Neuronal stem cell (in vitro differentiated cells): ENCODE measurements around the gene FAM185A.

Source experiments
- DNase-seq: peaks from one replicate; pipeline ENCODE4 v3.0.0-alpha.2; 2013; ENCODE audit warnings: low spot score
- H2AFZ ChIP-seq: one replicate; pipeline ENCODE4 v1.6.1; 2013; ENCODE audit warnings: mild to moderate bottlenecking, low read length, inconsistent platforms
- H2AK5ac ChIP-seq: 2 replicates; pipeline ENCODE4 v1.6.1; 2013; ENCODE audit warnings: low read depth, mild to moderate bottlenecking, inconsistent platforms, low read length, moderate library complexity, mixed read lengths
- H2BK120ac ChIP-seq: 2 replicates; pipeline ENCODE4 v1.6.1; 2013; ENCODE audit warnings: low read depth, mild to moderate bottlenecking, inconsistent platforms, low read length, moderate library complexity, mixed read lengths
- H2BK12ac ChIP-seq: one replicate; pipeline ENCODE4 v1.6.1; 2013; ENCODE audit warnings: low read length, inconsistent platforms
- H2BK15ac ChIP-seq: 2 replicates; pipeline ENCODE4 v1.6.1; 2013; ENCODE audit warnings: mild to moderate bottlenecking, low read length, inconsistent platforms, mixed read lengths
- H2BK5ac ChIP-seq: one replicate; pipeline ENCODE4 v1.6.1; 2013; ENCODE audit warnings: inconsistent platforms, mild to moderate bottlenecking, low read length, moderate library complexity
- H3K14ac ChIP-seq: one replicate; pipeline ENCODE4 v1.6.1; 2013; ENCODE audit warnings: low read length, inconsistent platforms
- H3K18ac ChIP-seq: 2 replicates; pipeline ENCODE4 v1.6.1; 2013; ENCODE audit warnings: low read length, inconsistent platforms
- H3K23ac ChIP-seq: 2 replicates; pipeline ENCODE4 v1.6.1; 2013; ENCODE audit warnings: low read depth, mild to moderate bottlenecking, mixed read lengths, low read length, inconsistent platforms; ENCODE audit not compliant: poor library complexity
- H3K27ac ChIP-seq: replicated peaks from 3 replicates; pipeline ENCODE4 v1.5.1; 2013; ENCODE audit warnings: low read length, inconsistent platforms
- H3K27me3 ChIP-seq, 3 experiments: 2 replicates each; pipeline ENCODE4 v1.6.1; 2013; ENCODE audit warnings: low read length in 3 of 3, mild to moderate bottlenecking in 2 of 3, inconsistent platforms in 1 of 3, low read depth in 1 of 3, mixed read lengths in 1 of 3, moderate library complexity in 1 of 3; ENCODE audit not compliant: control insufficient read depth in 3 of 3, insufficient read depth in 3 of 3
- H3K36me3 ChIP-seq, 2 donors: replicated peaks in 1 of 2; 2 replicates each; pipeline ENCODE4 v1.6.1; 2013; ENCODE audit warnings: low read length in 2 of 2; ENCODE audit not compliant: control insufficient read depth in 2 of 2, insufficient read depth in 2 of 2
- H3K4ac ChIP-seq: 2 replicates; pipeline ENCODE4 v1.6.1; 2013; ENCODE audit warnings: inconsistent platforms, mild to moderate bottlenecking, low read length, moderate library complexity
- H3K4me1 ChIP-seq, 2 donors: 1 replicate in 1 of 2; 2 replicates in 1 of 2; pipeline ENCODE4 v1.6.1; 2013; ENCODE audit warnings: low read length in 2 of 2, low read depth in 1 of 2; ENCODE audit not compliant: control insufficient read depth in 2 of 2, insufficient read depth in 1 of 2
- H3K4me2 ChIP-seq: one replicate; pipeline ENCODE4 v1.6.1; 2013; ENCODE audit warnings: mild to moderate bottlenecking, low read length, inconsistent platforms; ENCODE audit not compliant: insufficient read depth, poor library complexity, severe bottlenecking
- H3K4me3 ChIP-seq, 2 donors: 2 replicates each; pipeline ENCODE4 v1.5.1; 2013; ENCODE audit warnings: low read length in 2 of 2, mild to moderate bottlenecking in 2 of 2, inconsistent platforms in 1 of 2, moderate library complexity in 1 of 2
- H3K79me1 ChIP-seq: one replicate; pipeline ENCODE4 v1.6.1; 2013; ENCODE audit warnings: low read depth, mild to moderate bottlenecking, inconsistent platforms, low read length, moderate library complexity
- H3K9ac ChIP-seq: one replicate; pipeline ENCODE4 v1.6.1; 2013; ENCODE audit warnings: mild to moderate bottlenecking, low read depth, low read length, inconsistent platforms; ENCODE audit not compliant: poor library complexity
- H3K9me3 ChIP-seq, 2 donors: replicated peaks in 1 of 2; 2 replicates each; pipeline versions ENCODE3 to v1.6.1; 2013; ENCODE audit warnings: low read length in 2 of 2, mild to moderate bottlenecking in 2 of 2, inconsistent platforms in 1 of 2, low read depth in 1 of 2, mixed read lengths in 1 of 2, moderate library complexity in 1 of 2; ENCODE audit not compliant: control insufficient read depth in 2 of 2, insufficient read depth in 1 of 2
- H4K8ac ChIP-seq: one replicate; pipeline ENCODE4 v1.6.1; 2013; ENCODE audit warnings: low read depth, mild to moderate bottlenecking, inconsistent platforms, low read length, moderate library complexity
- H4K91ac ChIP-seq: one replicate; pipeline ENCODE4 v1.6.1; 2013; ENCODE audit warnings: low read length, low read depth, mild to moderate bottlenecking, inconsistent platforms; ENCODE audit not compliant: poor library complexity
- WGBS, 2 donors: extraction: QIAGEN DNeasy Blood & Tissue Kit; methylation state at CpG; one replicate each; pipeline ENCODE4 v1.1.7; 2013; ENCODE audit warnings: missing lambda C conversion rate in 2 of 2, mixed read lengths in 1 of 2; ENCODE audit not compliant: insufficient read length in 2 of 2, insufficient replicate concordance in 1 of 2; ENCODE audit errors: extremely low coverage in 2 of 2; 5-methylcytosine and 5-hydroxymethylcytosine counted together

The FAM185A gene

DNA sequence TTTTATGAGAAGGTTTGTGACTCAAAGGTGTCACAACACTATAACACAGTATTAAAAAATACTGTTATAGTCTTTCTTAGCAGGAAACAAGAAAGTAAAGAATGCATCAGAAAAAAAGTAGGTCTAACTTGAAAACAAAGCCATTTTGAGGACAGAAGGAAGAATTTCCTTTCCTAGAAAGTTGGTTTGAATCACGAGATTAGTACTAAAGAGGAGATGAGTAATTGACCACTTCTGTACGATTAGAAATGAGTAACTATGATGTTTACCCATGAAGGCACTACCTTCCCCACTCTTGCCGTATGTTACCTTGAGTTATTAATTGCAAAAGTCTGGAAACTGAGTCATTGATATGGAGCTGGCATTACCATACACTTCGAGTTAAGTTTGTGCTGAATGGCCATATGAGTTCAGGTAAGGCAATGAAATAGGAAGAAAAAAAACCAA, 65.2 kb downstream of the FAM185A start:
- WGBS, 2 donors = no CpG with 5 or more reads among the region's 4 CpGs

DNA sequence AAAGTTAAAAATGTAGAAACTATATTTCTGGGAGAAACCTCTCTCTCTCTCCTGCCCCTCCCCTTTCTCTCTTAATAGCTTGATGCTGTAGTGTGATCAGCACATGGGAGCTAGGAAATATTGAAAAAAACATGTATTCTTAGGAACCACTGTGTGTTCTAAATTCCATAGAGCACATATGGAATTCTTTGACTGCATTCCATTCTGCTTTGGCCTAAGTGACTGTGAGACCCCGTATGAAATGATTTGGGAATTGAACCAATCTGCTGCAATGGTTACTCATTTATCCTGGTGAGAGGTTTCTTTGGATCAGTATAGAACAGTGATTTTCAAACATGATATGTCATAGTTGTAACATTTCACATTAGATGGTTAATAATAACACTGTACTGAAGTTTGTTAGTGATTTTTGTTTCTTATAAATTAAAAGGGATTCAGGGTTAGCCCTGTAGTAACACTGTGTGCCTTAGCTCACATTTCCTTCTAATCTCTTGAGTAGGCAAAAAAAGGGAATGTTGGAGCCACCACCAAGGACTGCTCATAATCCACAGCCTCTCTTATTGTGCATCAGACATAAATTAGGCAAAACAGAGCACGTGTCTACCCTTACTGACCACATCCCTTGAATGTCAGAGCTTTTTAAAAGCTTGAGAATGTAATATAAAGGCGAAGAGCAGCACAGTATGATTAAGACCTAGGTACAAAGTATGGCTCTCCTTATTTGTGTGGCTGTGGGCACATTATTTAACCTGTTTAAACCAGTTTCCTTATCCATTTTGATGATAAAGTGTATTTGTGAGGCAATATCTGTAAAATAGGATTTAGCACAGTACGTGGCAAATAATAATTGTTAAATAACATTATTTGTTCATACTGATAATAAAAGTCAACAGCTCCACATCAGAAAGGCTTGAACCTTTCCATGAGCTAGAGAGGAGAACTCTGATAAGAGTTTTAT, 69.1 kb downstream of the FAM185A start:
- H3K4me3 ChIP-seq = no peak overlapping the region
- no peak overlapping the region for H3K23ac ChIP-seq
- H3K79me1 ChIP-seq = no peaks in the 10 kb centered on the region
- no peak overlapping the region for H2AK5ac ChIP-seq
- H2BK12ac ChIP-seq = no peak overlapping the region
- H3K27ac ChIP-seq = no peak overlapping the region
- no peak overlapping the region for H2BK15ac ChIP-seq
- H3K36me3 ChIP-seq = no peaks in the 10 kb centered on the region
- WGBS, 2 donors = no CpG with 5 or more reads among the region's 4 CpGs
- no peak overlapping the region for H3K4ac ChIP-seq
- no peak overlapping the region for H2BK5ac ChIP-seq
- no peak overlapping the region for H3K18ac ChIP-seq
- H3K9ac ChIP-seq = no peak overlapping the region
- no peak for DNase-seq
- H3K14ac ChIP-seq = no peak overlapping the region
- no peak overlapping the region for H4K8ac ChIP-seq
- no peak overlapping the region for H3K4me2 ChIP-seq
- H4K91ac ChIP-seq = no peak overlapping the region
- H2BK120ac ChIP-seq = no peak overlapping the region
- H3K9me3 ChIP-seq = no peaks in the 10 kb centered on the region
- peaks cover 0 to 3% of the 10 kb centered on the region in 2 donors for H3K4me1 ChIP-seq
- no peak overlapping the region for H2AFZ ChIP-seq
- H3K27me3 ChIP-seq = no peaks in the 10 kb centered on the region

More for the DNA sequence above, 65.2 kb downstream of the FAM185A start:
- peaks cover 0 to under 1% of the 10 kb centered on the region in 2 donors for H3K36me3 ChIP-seq
- no peaks in the 10 kb centered on the region for H3K9me3 ChIP-seq
- H2BK5ac ChIP-seq = no peak overlapping the region
- H3K9ac ChIP-seq = no peak overlapping the region
- H3K27ac ChIP-seq = no peak overlapping the region
- H3K4me1 ChIP-seq = no peaks in the 10 kb centered on the region
- H4K8ac ChIP-seq = no peak overlapping the region
- no peak overlapping the region for H3K4ac ChIP-seq
- H2AK5ac ChIP-seq = no peak overlapping the region
- H3K79me1 ChIP-seq = no peaks in the 10 kb centered on the region
- H3K4me2 ChIP-seq = no peak overlapping the region
- H3K23ac ChIP-seq = no peak overlapping the region
- no peak overlapping the region for H2BK120ac ChIP-seq
- no peak for DNase-seq
- no peak overlapping the region for H3K14ac ChIP-seq
- H2BK12ac ChIP-seq = no peak overlapping the region
- H4K91ac ChIP-seq = no peak overlapping the region
- H3K4me3 ChIP-seq = no peak overlapping the region
- H3K18ac ChIP-seq = no peak overlapping the region
- no peak overlapping the region for H2BK15ac ChIP-seq
- no peaks in the 10 kb centered on the region for H3K27me3 ChIP-seq
- H2AFZ ChIP-seq = no peak overlapping the region

DNA sequence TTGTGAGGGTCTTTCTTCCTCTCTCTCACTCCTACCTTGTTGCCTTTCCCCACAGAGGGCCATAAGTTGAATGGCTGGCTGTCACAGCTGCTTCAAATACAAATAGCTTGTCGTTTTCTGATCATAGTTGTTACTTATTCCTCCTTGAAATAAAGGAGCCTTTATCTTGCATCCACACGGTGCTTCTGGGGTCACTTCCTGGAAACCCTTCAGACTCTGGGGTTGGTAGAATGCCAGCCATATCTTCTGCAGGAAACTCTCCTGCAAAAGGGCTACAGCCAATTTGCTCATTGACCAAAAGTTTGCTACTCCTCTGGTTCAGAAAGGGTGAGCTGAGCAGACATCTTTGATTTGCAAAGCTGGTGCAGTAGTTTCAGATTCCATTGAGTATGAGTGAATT, 70.4 kb downstream of the FAM185A start:
- Histone ChIP-seq H3K4ac (no peak overlapping the region), H2BK15ac (no peak overlapping the region), H2AFZ (no peak overlapping the region), H3K4me1 (peaks cover 0 to 3% of the 10 kb centered on the region in 2 donors), H4K91ac (no peak overlapping the region), H3K9ac (no peak overlapping the region), H3K27me3 (no peaks in the 10 kb centered on the region), H3K4me2 (no peak overlapping the region), H3K9me3 (no peaks in the 10 kb centered on the region), H4K8ac (no peak overlapping the region), H3K14ac (no peak overlapping the region), H3K27ac (no peak overlapping the region), H2BK12ac (no peak overlapping the region), H2BK5ac (no peak overlapping the region), H2AK5ac (no peak overlapping the region), H3K79me1 (no peaks in the 10 kb centered on the region), H3K4me3 (no peak overlapping the region), H3K23ac (no peak overlapping the region), H3K18ac (no peak overlapping the region), H2BK120ac (no peak overlapping the region), H3K36me3 (no peaks in the 10 kb centered on the region)
- no CpG with 5 or more reads among the region's 2 CpGs for WGBS, 2 donors
- DNase-seq = no peak

DNA sequence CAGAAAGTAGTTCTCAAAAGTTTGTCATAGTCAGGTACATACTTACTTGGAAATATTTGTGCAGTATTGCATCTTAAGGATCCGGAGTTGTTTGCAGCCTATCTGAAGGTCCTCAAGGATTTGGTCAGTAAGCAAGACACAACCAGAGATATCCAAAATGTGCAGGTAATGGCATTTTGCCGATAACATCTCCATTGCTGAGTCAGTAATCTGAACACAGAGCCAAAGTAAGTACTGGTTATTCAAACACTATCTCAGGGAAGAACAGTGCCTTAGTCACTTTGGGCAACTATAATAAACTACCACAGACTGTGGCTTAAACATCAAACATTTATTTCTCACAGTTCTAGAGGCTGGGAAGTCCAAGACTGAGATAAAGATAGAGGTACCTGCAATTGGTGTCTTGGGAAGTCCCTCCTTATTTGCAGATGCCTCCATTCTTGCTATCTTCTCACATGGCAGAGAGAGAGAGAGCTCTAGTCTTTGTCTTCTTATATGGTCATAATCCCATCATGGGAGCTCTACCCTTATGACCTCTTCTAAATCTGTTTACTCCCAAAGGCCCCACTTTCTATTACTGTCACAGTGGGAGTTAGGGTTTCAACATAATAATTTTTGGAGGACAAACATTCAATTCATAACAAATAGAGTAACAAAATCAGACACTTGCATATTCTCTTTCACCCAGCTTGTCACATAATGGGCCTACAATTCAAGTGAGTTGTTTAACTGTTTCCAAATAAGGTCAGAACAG, 73.4 kb downstream of the FAM185A start:
- H3K4me1 ChIP-seq = peaks cover 0 to 3% of the 10 kb centered on the region in 2 donors
- no peak for DNase-seq
- H2BK5ac ChIP-seq = no peak overlapping the region
- H3K4me3 ChIP-seq = no peak overlapping the region
- no peak overlapping the region for H2BK120ac ChIP-seq
- no peak overlapping the region for H3K14ac ChIP-seq
- H3K9ac ChIP-seq = no peak overlapping the region
- H2BK12ac ChIP-seq = no peak overlapping the region
- no peak overlapping the region for H3K23ac ChIP-seq
- peaks cover 0 to 2% of the 10 kb centered on the region in 2 donors for H3K9me3 ChIP-seq
- peaks cover 0 to 2% of the 10 kb centered on the region in 2 donors for H3K36me3 ChIP-seq
- WGBS, 2 donors = no CpG with 5 or more reads among the region's 2 CpGs
- H2AK5ac ChIP-seq = no peak overlapping the region
- H2AFZ ChIP-seq = no peak overlapping the region
- H4K8ac ChIP-seq = no peak overlapping the region
- H3K4me2 ChIP-seq = no peak overlapping the region
- no peaks in the 10 kb centered on the region for H3K79me1 ChIP-seq
- no peak overlapping the region for H2BK15ac ChIP-seq
- no peak overlapping the region for H3K18ac ChIP-seq
- no peak overlapping the region for H3K27ac ChIP-seq
- H3K27me3 ChIP-seq = no peaks in the 10 kb centered on the region
- no peak overlapping the region for H3K4ac ChIP-seq
- no peak overlapping the region for H4K91ac ChIP-seq
